Muscle layer of duodenum (tissue), 2 donors: ENCODE data around the gene DLG2.

Source experiments
- H3K27ac ChIP-seq: one replicate; pipeline ENCODE4 v1.7.0; 2013; ENCODE audit warnings: mild to moderate bottlenecking, low read length
- H3K27me3 ChIP-seq: one replicate; pipeline ENCODE4 v1.7.0; 2013; ENCODE audit warnings: low read depth, mild to moderate bottlenecking, control low read depth, low read length
- H3K36me3 ChIP-seq, 2 donors: one replicate each; pipeline ENCODE4 v1.7.0; 2013; ENCODE audit warnings: low read length in 2 of 2, control low read depth in 1 of 2, mild to moderate bottlenecking in 1 of 2; ENCODE audit not compliant: insufficient read depth in 2 of 2, control insufficient read depth in 1 of 2
- H3K4me1 ChIP-seq, 2 donors: one replicate each; pipeline ENCODE4 v1.7.0; 2013; ENCODE audit warnings: low read length in 2 of 2, mild to moderate bottlenecking in 2 of 2, control low read depth in 1 of 2, moderate library complexity in 1 of 2; ENCODE audit not compliant: insufficient read depth in 2 of 2, control insufficient read depth in 1 of 2
- H3K4me3 ChIP-seq, 2 donors: one replicate each; pipeline ENCODE4 v1.7.0; 2013; ENCODE audit warnings: low read length in 2 of 2, low read depth in 1 of 2, mild to moderate bottlenecking in 1 of 2
- H3K9me3 ChIP-seq, 2 donors: one replicate each; pipeline ENCODE4 v1.7.0; 2013; ENCODE audit warnings: low read length in 2 of 2, control low read depth in 1 of 2, mild to moderate bottlenecking in 1 of 2; ENCODE audit not compliant: control insufficient read depth in 1 of 2
- donor health status: healthy.

DLG2 gene

GRCh38 chr11:84003181-84003580, 1624.0 kb downstream of the DLG2 start:
- H3K9me3 ChIP-seq = peaks cover 0 to 32% of the 10 kb centered on the region in 2 donors
- no peaks in the 10 kb centered on the region for H3K36me3 ChIP-seq
- H3K27ac ChIP-seq = no peak overlapping the region
- H3K4me3 ChIP-seq = peak overlapping the region in 1 of 2 donors; percentile 12
- no peaks in the 10 kb centered on the region for H3K27me3 ChIP-seq
- no peaks in the 10 kb centered on the region for H3K4me1 ChIP-seq

GRCh38 chr11:83998921-83999320, 1628.2 kb downstream of the DLG2 start:
- Histone ChIP-seq H3K27me3 (no peaks in the 10 kb centered on the region), H3K4me3 (no peak overlapping the region), H3K9me3 (peaks cover 0 to 30% of the 10 kb centered on the region in 2 donors), H3K36me3 (no peaks in the 10 kb centered on the region), H3K27ac (no peak overlapping the region), H3K4me1 (no peaks in the 10 kb centered on the region)

- Histone ChIP-seq H3K36me3 (no peaks in the 10 kb centered on the region), H3K27me3 (no peaks in the 10 kb centered on the region), H3K4me1 (no peaks in the 10 kb centered on the region), H3K9me3 (no peaks in the 10 kb centered on the region), H3K4me3 (no peak overlapping the region), H3K27ac (no peak overlapping the region)
These were observed 1636.9 kb downstream of the DLG2 start for GRCh38 chr11:83990160-83990733.

GRCh38 chr11:83982825-83983224, 1644.3 kb downstream of the DLG2 start:
- Histone ChIP-seq H3K36me3 (no peaks in the 10 kb centered on the region), H3K4me3 (no peak overlapping the region), H3K27ac (no peak overlapping the region)

GRCh38 chr11:83979593-83979992, 1647.6 kb downstream of the DLG2 start:
- H3K4me1 ChIP-seq = peaks cover 0 to 5% of the 10 kb centered on the region in 2 donors
- no peaks in the 10 kb centered on the region for H3K36me3 ChIP-seq
- no peak overlapping the region for H3K4me3 ChIP-seq
- H3K27ac ChIP-seq = no peak overlapping the region
- no peaks in the 10 kb centered on the region for H3K9me3 ChIP-seq
- H3K27me3 ChIP-seq = no peaks in the 10 kb centered on the region

More at GRCh38 chr11:83982825-83983224, 1644.3 kb downstream of the DLG2 start:
- no peaks in the 10 kb centered on the region for H3K27me3 ChIP-seq
- H3K4me1 ChIP-seq = no peaks in the 10 kb centered on the region
- H3K9me3 ChIP-seq = no peaks in the 10 kb centered on the region

GRCh38 chr11:83978942-83979341, 1648.2 kb downstream of the DLG2 start:
- Histone ChIP-seq H3K4me3 (no peak overlapping the region), H3K36me3 (no peaks in the 10 kb centered on the region), H3K27me3 (no peaks in the 10 kb centered on the region), H3K4me1 (peaks cover 0 to 5% of the 10 kb centered on the region in 2 donors), H3K9me3 (no peaks in the 10 kb centered on the region), H3K27ac (no peak overlapping the region)

GRCh38 chr11:83976086-83976485, 1651.1 kb downstream of the DLG2 start:
- no peak overlapping the region for H3K4me3 ChIP-seq
- no peaks in the 10 kb centered on the region for H3K27me3 ChIP-seq
- no peaks in the 10 kb centered on the region for H3K9me3 ChIP-seq
- peaks cover 0 to 5% of the 10 kb centered on the region in 2 donors for H3K4me1 ChIP-seq
- H3K36me3 ChIP-seq = no peaks in the 10 kb centered on the region
- H3K27ac ChIP-seq = no peak overlapping the region

- peaks cover 0 to 5% of the 10 kb centered on the region in 2 donors for H3K4me1 ChIP-seq
- H3K27ac ChIP-seq = no peak overlapping the region
- H3K9me3 ChIP-seq = no peaks in the 10 kb centered on the region
- H3K4me3 ChIP-seq = no peak overlapping the region
- H3K36me3 ChIP-seq = no peaks in the 10 kb centered on the region
- no peaks in the 10 kb centered on the region for H3K27me3 ChIP-seq
These were observed 1654.6 kb downstream of the DLG2 start for GRCh38 chr11:83972536-83972935.

GRCh38 chr11:83971063-83971462, 1656.1 kb downstream of the DLG2 start:
- Histone ChIP-seq H3K4me1 (peaks cover 0 to 4% of the 10 kb centered on the region in 2 donors), H3K36me3 (no peaks in the 10 kb centered on the region), H3K4me3 (no peak overlapping the region), H3K27ac (no peak overlapping the region), H3K9me3 (no peaks in the 10 kb centered on the region), H3K27me3 (no peaks in the 10 kb centered on the region)

- H3K27me3 ChIP-seq = no peaks in the 10 kb centered on the region
- H3K4me3 ChIP-seq = no peak overlapping the region
- no peaks in the 10 kb centered on the region for H3K36me3 ChIP-seq
- H3K27ac ChIP-seq = no peak overlapping the region
- no peaks in the 10 kb centered on the region for H3K4me1 ChIP-seq
- H3K9me3 ChIP-seq = no peaks in the 10 kb centered on the region
These were observed 1657.0 kb downstream of the DLG2 start for GRCh38 chr11:83970061-83970671.

- no peak overlapping the region for H3K4me3 ChIP-seq
- H3K4me1 ChIP-seq = no peaks in the 10 kb centered on the region
- no peaks in the 10 kb centered on the region for H3K9me3 ChIP-seq
- H3K27me3 ChIP-seq = no peaks in the 10 kb centered on the region
- H3K36me3 ChIP-seq = no peaks in the 10 kb centered on the region
- H3K27ac ChIP-seq = no peak overlapping the region
These were observed 1669.9 kb downstream of the DLG2 start for GRCh38 chr11:83957038-83957900.
